T-helper 9 cell (primary cell): ENCODE data around the gene LRRC8C.

ENCODE experiments used
- DNase-seq: peaks from one replicate; pipeline ENCODE4 v3.0.0-alpha.2; 2020

Gene LRRC8C

DNA sequence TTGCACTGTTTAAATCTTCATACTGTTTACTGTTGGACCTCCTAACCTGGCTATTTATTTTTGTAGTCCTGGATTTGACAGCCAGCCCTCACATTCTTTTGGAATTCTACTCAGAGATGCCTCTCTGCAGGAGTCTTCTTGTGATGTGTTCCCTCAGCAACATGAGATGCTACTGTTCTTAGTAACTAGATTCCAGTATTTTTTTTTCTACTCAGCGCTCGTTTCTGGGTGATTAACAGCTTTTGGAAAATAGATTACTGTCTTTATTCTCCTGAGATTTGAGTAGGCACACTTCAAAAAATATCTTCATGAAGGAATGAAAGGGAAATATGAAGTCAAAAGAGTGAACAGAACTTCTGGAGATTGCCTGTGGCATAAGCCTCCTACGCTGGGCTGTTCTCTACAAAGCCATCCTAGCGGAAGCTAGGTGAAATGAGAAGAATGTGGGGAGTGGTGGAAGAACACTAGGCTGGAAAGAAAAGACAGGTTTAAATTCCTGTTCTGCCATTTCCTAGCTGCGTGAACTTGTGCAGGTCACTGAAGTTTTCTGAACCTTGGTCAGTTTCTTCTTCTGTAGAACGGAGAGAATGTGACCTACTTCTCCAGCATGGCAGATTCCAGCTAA lies 75.9 kb downstream of the LRRC8C start:
- no peak for DNase-seq

DNA sequence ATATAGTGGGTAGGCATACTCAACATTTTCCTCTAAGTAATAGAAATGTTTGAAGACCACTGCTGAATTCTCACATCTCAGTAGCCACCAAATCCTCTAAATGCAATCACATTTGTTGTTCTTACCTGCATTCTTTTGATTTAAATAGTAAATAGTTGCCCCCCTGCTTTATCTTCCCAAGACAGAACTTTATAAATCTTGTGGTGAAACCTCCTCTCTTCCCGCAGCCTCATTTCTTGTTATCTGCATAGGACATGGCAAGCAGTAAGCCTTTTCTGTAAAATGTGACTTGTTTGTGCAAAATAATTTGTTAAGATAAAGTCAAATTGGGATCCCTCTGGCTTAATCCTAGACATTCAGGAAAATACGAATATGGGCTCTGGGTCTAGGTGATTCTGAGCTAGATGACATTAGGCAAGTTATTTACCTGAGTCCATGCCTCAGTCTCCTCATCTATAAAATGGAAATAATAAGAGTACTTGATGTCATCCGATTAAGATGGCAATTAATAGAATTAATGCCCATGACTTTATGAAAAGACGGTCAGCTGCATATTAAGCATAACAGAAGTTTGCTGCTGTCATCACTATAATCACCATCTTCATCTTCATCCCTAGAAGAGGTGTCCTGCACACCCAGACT lies 77.7 kb downstream of the LRRC8C start:
- DNase-seq, result no peak

DNA sequence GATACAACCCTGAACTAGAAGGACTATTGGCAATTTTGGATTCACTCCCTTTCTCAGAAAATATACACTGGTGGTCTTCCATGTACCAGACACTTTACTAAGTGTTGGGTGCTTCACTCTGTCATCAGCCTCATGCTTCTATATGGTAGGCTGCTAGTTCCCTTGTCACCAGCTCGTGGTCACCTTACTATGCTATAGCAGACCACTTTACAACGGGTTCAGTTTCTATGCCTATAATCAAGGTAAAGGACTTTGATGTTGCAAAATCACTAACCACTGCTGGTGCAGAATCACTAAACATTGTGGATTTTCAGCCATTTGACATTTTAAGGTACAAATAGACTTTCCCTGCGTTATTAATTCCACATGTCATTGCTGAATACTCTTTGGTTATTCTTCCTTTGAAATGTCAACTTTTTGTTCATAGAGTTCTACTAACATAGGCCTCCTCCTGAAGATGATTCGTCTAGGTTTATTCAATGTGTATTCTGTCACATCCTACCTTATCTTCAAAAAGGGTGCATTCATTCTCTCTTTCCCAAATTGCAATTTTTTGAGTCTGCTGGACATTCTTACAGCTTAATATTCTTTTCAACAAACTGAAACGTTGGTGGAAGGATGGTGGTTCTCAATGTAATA lies 78.3 kb downstream of the LRRC8C start:
- no peak for DNase-seq

DNA sequence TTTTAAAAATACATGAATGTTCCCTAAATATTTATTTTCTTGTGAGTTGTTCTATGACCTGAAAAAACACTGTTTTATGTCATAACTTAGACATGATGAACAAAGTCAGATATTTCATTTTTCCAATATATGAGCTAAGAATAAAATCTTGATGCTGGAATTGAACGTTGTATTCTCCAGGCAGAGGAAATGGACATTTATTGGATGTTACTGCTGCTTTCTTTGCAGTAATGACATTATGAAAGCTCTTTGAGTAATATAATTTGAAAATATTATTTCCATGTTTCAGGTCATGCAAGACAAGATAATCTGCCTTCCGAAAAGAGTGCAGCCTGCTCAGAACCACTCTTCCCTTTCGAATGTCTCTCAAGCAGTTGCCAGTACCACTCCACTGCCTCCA lies 79.5 kb downstream of the LRRC8C start:
- DNase-seq, result no peak

DNA sequence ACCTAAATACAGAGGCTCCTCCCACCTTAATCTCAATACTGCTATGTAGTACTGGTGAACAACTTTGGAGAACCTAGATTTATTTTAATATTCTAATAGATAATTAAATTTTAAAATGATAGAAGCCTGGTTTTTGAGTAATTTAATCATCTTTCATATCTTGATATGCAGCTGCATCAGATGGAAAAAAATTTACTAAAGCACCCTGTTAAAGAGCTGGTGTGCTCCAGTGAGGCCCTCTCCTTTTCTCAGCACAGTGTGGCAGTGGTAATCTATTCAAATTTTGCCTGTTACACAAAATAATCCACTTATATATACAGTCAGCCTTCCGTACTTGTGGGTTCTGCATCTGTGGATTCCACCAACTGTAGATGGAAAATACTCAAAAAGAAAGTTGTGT lies 82.8 kb downstream of the LRRC8C start:
- no peak for DNase-seq

DNA sequence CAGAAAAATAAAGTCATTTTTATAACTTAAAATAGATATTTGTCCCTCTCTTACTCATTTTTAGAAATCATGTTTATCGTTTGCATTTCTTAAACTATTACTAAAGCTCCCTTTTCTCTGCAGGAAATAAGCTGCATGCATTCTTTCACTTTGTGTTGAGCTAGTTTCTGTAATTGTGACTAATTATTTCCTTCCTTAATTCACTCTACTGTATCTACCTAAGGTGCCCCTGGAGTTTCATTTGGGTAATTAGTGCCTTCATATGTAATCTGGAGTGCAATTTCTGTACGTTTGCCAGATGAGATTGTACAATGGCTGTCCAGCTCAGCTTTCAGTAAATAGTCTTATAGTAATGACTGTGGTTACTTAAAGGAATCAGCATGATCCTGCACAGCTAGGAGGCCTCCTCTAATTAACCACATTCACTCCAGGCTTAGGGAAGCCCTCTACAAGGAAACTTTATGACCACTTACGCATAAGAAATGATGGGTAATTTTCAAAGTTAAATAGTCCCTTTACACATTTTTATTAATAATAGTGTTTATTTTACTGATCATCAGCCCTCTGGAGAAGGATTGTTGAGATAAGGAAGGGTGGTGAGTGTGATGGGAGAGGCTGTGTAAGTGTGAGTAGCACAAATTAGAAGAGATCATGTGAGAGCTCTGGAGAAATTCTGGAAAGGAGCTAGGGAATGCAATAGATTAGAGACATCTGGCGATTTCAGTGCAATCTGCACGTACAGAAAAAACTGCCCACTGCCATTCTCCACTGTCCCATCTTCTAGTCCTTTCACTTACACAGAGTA lies 86.8 kb downstream of the LRRC8C start:
- DNase-seq, result no peak

DNA sequence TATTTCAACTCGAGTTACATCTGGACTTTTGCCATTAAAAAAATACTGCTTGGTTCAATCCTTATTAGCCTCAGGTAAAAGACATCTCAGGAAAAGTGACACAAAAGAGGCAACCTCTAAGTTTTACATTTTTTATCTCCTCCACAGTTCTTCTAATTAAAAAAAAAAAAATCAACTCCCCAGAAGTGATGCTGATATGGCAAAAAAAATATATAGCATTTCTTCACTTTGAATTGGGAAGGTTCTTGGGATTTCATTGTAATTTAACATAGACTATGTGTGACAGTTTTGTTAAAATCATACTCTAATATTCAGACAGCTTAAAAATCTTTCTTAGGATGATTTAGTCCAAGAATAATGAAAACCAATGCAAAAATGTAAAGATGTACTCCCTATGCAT lies 87.9 kb downstream of the LRRC8C start:
- DNase-seq, result no peak

DNA sequence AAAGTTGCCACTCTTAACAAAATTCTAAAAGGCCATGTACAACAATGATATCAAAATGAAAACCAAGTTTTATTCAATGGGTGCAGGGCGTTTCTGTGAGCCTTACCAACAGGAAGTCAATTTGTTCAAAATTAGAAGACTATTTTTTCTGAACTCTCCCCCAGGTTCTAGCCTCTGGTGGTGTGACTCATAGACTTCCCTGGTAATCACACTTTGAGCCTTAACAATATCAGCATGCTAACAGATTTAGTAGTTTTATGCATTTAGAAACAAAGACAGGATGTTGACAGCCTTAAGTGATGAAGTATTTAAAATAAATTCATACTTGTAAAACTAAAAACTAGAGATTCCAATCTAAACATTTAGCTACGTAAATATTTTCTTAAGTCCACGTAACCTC lies 88.4 kb downstream of the LRRC8C start:
- DNase-seq, result no peak

DNA sequence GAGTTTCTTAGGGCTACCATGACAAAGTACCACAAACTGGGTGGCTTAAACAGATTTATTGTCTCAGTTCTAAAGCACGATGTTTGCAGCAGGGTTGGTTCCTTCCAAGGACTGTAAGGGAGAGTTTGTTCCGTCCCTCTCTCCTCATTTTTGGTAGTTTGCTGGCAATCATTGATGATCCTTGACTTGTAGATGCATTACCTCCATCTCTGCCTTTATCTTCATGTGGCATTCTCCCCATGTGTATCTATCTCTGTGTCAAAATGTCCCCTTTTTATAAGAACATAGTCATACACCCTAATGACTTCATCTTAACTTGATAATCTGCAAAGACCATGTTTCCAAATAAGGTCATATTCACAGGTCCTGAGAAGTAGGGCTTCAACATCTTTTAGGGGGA lies 90.2 kb downstream of the LRRC8C start:
- DNase-seq, result no peak

DNA sequence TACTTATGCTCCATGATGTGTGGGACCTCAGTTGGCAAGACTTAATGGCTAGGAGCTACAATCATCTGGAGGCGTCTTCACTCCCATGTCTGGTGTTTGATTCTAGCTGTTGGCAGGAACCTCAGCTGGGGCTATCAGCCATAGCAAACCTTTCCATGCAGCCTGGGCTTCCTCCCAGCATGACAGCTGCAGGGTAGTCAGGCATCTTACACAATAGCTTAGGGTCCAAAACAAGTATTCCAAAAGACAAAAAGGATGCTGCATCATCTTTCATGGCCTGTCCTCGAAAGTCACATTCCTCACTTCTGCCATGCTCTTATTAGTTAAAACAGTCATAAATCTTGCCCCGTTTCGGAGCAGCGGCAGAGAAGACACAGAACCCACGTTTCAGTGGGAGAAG lies 90.9 kb downstream of the LRRC8C start:
- no peak for DNase-seq

DNA sequence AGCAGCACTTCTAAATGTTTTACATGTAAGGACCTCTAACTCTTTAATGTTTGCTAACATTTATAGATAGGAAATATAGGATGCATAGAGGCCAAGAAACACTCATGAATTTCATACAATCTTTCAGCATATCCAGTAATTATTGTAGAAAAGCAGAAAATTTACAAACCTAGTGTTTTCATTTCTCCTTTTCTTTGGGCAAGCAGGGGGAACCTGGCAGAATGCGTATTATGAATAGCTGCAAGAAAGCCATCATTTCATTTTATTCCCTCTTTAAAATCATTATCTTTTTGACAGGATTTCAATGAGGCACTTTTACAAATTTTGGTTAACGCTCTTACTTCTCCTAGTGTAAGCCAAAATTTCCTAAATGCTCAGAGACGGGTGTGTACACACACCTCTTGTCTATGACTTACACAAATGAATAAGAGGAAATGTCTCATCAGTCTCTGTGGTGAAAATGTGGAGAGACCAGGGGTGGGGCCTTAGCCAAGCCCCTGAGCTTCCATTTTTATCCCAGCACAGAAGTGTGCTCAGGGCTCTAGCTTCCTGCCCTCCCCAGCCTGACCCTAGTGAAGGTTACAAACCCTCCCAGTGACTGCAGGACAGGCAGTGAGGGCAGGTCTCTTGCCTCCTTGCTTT lies 91.6 kb downstream of the LRRC8C start:
- DNase-seq, result no peak

DNA sequence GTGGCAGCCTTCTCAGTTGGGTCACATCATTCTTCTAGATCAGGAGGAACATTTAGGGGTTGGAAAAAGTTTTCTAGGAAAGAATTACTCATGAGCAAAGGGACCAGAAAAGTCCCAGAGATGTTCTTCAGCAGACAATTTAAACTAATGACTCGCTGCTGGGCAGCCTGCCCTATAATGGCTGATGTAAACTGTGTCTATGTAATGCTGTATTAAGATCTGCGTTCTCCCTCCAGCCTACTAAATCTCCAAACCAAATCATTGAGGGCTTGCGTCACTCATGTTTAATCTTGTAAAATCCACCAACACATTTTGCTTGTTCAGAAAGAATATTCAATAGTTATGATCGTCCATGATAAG lies 92.1 kb downstream of the LRRC8C start:
- DNase-seq, result no peak

DNA sequence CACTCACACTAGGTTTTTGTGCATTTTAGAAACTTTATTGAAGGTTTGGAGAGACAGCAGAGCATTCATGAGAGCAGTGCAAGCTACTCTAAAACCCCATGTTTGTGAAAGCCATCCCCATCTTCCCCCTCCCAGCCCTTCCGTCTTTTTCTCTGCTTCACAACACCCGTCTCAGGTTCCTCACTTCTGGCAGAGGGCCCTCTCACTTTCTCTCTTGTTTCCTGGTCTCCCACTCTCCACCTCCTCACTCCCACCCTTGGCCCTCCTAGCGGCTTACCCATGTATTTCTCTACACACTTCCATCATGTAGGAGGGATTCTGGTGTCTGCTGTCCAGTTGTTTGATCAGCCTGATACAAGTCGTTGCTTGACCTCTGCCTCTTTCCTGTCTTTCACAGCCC lies 92.7 kb downstream of the LRRC8C start:
- no peak for DNase-seq

DNA sequence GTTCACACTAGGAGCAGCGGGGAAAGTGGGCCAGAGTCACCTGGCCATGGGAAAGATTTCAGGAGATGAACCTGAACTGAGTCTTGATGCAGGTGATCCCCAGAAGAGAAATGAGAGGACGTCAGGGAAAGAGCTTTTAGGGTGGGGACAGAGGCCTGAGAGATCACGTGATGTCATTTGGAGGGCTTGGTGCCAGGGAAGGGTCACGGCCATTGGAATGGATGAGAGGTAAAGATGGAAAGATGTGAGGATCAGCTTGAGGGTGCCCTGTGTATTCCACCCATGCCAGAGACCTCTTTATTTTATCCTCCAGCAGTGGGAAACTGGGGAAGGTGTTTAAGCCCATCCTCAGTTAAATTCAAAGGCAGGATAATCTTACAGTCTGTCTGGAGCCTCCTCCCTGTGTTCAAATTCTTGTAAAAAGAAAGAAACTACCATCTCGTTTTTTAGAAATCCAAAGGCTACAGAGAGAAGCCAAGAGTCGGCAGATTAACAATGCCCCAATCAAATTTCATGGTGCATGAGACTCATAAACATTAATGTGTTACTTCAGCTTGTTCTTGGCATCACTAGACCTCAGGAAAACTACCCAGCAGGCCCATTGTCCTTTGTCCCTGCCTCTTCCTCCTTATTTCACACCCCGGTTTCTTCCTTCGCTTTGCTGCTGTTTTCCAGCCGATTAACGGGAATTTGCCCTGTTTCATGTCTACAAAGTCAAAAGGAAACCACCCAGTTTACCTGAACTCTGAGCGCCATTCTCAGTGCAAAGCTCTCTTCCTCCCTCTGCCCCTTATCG lies 94.8 kb downstream of the LRRC8C start:
- DNase-seq, result no peak

DNA sequence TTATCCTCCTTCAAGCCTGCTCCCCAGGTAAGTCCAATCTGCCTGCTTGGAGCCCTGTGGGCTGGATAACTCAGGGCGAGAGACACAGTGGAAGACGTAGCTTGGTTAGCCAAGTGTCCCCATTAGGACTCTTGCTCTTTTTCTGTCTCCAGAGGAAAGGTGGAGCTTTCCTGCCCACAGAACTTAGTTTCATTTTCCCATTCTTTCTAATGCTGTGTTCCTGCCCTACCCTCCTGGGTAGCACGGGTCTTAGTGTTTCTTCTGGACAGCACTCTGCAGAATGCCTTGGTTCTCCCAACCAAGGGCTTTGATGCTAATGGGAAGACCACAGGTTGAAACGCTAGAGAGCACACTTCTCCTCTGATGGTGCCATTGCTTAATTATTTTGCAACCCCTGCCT lies 95.5 kb downstream of the LRRC8C start:
- DNase-seq, result no peak

DNA sequence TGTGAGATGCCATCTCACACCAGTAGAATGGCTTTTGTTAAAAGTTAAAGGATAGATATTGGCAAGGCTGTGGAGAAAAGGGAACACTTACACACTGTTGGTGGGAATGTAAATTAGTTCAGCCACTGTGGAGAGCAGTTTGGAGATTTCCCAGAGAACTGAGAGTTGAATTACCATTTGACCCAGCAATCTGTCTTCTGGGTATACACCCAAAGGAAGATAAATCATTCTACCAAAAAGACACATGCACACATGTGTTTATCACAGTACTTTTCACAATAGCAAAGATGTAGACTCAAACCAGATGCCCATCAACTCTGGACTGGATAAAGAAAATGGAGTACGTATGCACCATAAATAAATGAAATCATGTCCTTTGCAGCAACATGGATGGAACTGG lies 99.3 kb downstream of the LRRC8C start:
- DNase-seq, result no peak

DNA sequence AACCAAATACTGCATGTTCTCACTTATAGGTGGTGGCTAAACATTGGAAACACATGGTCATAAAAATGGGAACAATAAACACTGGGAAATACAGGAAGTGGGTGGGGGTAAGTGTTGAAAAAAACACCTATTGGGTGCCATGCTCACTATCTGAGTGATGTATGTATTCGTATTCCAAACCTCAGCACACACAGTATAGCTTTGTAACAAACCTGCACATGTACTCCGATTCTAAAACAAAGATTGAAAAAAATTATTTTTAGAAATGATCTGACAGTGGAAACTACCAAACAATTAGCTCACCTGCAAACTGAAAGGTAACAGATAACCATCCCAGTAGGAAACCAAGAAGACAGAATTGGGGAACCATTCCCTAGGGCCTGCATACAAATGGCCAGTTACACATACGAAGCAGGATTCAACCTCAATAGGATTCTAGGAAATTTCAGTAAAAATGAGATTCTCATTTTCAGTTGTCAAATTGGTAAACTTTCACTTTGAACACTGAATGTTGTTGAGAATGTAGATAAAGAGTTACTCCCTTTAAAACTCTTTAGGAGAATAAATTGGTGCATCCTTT lies 99.8 kb downstream of the LRRC8C start:
- no peak for DNase-seq

DNA sequence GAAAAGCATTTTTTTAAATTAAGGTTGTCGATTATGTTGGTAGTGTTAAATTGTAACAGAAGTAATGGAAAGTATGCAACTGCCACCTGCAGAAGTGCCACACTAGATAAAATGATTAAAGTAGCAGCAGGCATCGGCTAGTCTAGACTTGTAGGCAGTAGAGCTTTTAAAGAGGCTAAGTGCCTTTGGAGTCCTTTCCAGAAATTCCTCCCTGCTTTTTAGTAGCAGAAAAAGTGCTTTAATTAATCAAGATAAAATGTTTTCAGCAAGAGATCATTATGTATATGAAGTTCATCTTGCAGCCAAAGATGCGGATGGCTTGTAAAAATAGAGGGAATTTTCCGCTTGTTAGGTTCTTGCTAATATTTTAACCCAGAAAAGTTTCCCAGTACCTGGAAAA lies 100.8 kb downstream of the LRRC8C start:
- DNase-seq, result no peak

DNA sequence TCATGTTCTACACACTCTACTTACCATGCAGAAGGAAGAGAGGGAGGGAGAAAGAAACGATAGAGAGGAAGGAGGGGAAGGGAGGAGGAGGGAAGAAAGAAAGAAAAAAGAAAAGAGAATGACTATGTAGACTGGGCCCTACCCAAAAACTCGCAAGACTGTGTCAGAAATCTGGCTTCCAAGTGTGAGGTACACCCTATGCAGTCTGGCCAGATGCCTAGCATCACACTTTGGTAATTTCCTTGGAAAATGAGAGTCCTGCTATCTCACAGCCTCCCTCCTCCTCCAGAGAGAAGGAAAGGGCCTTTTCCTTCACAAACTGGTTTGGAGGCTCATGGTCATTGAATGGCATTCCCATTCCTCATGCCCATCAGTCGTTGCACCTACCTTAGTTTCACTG lies 101.5 kb downstream of the LRRC8C start:
- DNase-seq, result no peak

DNA sequence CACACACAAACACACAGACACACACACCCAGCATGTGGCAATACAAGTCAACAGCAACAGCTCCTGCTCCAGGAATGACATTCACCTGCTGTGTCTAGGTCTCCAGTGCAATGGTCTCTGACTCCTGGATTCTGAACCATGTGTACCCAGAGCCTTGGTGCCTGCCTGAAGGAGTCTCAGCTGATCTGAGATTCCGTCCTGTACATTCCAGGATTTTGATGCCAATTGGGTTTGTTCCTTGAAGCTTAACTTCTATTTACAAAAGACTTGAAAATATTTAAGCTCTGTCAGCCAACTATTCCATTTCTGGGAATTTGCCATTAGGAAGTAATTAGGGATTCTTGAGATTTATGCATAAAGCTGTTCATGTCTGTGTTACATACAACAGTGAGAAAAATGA lies 102.6 kb downstream of the LRRC8C start:
- DNase-seq, result no peak

DNA sequence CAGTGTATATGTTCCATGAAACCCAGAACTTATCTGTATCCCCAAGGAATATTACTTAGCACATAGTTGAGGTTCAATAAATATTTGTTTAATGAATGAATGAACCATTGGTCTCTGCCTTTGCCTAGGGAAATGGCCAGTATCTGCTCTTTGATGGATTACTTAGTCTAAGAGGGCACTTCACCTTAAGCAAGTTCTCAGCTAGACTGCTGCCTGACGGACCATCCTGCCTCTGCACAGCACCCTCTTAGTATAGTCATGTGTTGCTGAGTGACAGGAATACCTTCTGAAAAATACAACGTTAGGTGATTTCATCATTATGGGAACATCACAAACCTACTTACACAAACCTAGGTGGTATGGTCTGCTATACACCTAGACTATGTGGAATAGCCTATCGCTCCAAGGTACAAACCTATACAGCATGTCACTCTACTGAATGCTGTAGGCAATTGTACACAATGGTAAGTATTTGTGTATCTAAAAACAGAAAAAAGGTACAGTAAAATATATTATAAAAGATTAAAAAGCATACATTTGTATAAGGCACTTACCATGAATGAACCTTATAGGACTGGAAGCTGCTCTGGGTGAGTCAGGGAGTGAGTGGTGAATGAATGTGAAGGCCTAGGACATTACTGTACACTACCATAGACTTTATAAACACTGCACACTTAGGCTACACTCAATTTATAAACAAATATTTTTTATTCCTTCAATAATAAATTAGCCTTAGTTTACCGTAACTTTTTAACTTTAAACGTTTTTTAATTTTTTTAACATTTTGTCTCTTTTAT lies 104.2 kb downstream of the LRRC8C start:
- no peak for DNase-seq
